GOT3 (cell line): Measurements from ENCODE around the gene BBX.
"Not testable (repeated sequence)": the region's sequence is repeated elsewhere in the genome, so short reads cannot be mapped to it uniquely, and the experiment has no call there.

Source experiments
- DNase-seq: peaks from one replicate; lab custom pipeline; 2025; ENCODE audit warnings: mixed read lengths; lab: John Stamatoyannopoulos, UW

The BBX gene

DNA sequence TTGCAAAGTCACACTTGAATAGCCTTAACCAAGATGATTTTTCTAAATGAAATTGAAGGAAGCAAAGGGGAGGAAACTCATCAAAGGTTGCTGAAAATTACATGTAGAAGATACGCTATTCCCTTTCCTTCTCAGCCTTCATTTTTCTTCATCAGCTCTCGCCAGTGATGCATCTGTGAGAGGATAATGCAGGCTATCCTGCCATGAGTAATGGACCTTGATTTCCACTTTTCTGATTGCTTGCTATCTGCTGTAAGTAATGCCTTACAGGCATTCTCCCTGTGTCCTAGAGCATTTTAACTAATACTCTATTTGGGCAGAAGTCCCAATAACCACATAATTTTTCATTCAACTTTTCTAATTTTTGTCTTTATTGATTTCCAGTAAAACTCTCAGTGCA lies 162.6 kb downstream of the BBX start:
- DNase-seq: no peak

DNA sequence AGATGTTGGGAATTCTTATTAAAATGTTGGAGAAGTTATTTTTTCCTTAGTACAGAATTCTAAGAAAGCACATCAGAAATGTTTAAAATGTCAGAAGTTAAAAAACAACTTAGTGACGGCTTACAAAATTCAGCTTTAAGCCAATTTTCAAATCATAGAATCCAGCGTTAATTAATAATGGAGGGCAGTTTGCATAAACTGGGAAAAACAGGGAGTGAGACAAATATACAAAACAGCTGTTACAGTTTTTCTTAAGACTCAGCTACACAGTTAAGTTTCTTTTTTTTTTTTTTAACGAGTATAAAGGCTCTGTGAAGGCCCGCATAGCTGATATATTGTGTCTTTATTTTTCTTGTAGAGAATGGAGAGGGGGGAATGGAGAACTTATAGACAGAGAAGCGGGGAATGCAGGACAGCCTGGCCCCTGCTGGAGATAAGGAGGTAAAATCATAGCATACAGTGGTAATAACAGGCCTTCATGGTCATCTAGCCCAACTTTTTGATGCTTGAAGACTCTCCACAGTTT lies 164.4 kb downstream of the BBX start:
- DNase-seq: no peak

DNA sequence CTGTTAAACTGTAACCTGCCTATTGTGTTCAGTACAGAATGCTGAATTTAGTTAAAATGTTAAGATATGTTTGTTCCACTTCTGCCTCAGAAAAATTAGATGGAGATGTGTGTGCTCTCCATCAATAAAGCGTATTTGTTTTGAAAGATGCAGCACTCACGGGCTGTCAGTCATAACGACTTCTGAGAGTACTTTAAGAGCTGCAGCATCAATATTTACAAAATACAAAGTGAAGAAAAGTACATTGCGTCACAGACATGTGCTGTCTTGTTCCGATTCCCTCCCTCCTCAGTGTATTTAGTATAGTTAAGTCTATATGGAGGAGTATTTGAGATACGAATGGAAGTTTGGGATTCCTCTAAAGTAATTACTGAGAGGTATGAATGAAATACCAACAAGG lies 166.6 kb downstream of the BBX start:
- DNase-seq: no peak

DNA sequence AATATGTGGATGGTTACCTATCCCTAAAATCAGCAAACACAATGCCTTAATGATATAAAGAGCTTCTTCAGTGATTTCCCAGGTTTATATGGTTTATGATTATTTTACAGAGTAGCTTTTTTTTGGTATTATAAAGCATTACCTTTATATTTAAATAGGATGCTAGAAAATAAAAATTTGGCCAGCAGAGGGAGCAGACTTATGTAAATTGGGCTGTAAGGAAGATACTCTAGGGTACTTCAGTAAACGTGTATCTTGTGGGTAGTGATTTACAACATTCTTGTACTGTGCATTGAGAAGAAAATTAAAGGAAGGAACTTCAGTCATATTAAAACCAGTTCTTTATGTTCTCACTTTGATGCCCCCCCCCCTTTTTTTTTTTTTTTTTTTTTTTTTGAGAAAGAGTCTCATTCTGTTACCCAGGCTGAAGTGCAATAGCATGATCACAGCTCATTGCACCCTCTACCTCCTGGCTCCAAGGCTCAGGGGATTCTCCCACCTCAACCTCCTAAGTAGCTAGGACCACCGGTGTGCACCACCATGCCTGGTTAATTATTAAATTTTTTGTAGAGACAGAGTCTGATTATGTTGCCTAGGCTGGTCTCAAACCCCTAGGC lies 167.9 kb downstream of the BBX start:
- no peak for DNase-seq

DNA sequence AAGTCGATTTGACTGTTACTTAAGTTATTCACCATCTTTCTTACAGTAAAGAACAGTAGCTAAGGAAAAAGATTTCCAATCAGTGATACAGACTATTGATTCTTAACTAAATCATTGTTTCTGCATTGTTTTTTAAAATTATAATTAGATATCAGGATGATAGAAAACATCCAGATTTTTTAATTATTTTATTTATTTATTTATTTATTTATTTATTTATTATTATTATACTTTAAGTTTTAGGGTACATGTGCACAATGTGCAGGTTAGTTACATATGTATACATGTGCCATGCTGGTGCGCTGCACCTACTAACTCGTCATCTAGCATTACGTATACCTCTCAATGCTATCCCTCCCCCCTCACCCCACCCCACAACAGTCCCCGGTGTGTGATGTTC lies 169.2 kb downstream of the BBX start:
- DNase-seq: not testable (repeated sequence)

DNA sequence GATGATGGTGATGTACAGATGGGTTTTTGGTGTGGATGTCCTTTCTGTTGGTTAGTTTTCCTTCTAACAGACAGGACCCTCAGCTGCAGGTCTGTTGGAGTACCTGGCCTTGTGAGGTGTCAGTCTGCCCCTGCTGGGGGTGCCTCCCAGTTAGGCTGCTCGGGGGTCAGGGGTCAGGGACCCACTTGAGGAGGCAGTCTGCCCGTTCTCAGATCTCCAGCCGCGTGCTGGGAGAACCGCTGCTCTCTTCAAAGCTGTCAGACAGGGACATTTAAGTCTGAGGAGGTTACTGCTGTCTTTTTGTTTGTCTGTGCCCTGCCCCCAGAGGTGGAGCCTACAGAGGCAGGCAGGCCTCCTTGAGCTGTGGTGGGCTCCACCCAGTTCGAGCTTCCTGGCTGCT lies 174.6 kb downstream of the BBX start:
- not testable (repeated sequence) for DNase-seq

DNA sequence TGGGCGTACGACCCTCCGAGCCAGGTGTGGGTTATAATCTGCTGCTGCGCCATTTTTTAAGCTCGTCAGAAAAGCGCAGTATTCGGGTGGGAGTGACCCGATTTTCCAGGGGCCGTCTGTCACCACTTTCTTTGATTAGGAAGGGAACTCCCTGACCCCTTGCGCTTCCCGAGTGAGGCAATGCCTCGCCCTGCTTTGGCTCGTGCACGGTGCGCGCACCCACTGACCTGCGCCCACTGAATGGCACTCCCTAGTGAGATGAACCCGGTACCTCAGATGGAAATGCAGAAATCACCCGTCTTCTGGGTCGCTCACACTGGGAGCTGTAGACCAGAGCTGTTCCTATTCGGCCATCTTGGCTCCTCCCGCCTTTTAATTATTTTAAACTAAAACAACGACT lies 175.1 kb downstream of the BBX start:
- not testable (repeated sequence) for DNase-seq

DNA sequence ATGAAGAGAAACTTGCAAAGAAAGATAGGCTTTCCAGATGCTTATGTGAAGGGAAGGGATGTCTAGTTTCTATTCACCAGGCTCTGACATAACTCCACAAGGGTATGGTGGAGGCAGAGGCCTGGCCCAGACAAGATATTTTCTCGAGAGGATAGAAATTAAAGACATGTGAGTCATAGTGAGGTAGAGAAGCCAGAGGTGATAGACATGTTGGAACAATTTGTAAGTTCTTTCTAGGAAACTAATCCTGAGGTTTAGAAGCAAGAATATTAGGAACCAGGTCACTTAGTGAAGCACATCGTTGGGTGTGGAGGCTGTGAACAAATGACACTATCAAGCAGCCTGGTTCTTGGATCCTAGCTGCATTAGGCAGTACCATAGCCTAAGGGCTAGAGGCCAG lies 176.9 kb downstream of the BBX start:
- DNase-seq: no peak

DNA sequence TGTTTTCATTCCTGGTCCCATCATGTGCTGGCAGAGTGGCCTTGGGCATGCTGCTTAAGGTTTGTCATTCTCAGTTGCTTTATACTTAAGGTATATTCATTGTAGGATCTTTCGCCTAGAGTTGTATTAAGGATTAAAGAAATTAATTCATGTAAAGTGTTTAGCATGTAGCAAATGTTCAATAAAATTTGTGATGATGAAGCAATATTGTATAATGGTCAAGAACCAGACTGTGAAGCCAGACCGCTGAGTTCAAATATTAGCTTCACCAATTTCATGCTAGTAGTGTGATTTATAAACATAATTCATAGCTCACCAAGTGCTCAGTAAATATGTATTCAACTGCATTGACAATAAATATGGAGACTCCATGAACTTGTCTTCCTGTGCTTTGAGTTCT lies 178.5 kb downstream of the BBX start:
- no peak for DNase-seq

DNA sequence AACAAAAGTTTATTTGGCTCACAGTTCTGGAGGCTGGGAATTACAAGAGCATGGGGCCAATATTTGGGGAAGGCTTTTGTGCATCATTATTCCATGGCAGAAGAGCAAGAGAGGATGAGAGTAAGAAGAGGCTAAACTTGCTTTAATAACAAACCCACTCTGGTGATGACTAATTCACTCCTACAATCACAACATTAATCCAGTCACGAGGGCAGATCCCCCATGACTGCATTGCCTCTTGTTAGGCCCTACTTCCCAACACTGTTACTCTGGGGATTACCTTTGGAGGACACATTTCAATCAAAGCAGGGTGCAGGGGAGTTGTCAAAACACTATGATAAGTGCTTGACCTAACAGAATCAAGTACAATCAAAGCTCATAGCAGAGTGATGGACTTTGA lies 181.7 kb downstream of the BBX start:
- DNase-seq: no peak

DNA sequence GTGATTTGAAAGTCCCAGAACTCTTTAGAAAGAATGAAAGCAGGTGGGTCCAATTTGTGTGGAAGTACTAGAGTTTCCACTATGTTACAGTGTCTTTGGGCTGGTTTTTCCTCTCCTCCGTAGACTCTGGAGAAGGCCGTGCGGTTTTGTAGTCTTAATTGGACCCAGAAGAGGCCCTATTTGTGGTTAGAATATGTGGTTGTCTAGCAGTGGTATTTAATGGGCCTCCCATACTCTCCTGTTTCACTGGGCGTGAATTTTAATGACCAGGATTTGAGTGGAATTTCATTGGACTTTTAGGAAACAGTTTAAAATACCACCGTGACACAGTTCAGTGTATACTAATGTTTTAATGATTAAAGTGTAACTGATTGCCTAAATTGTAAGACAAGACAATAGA lies 182.3 kb downstream of the BBX start:
- no peak for DNase-seq

DNA sequence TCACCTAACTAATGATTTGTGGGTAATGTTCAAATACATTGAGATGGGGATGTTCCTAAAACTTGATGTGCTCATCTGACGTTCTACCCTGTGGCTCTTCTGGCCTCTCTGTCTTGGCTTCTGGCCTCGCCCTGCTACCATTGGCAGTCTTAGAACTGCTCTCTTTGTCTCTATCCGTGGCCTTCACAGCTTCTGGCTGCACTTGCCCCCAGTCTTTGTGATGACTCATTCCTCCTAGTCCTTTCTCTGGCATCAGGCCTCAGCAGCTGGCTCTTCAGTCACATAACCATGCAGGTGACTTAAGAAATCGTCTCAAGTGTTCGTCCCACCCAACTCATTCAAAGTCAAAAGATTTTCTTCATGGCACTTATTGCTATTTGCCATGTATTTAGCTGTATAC lies 188.1 kb downstream of the BBX start:
- no peak for DNase-seq

DNA sequence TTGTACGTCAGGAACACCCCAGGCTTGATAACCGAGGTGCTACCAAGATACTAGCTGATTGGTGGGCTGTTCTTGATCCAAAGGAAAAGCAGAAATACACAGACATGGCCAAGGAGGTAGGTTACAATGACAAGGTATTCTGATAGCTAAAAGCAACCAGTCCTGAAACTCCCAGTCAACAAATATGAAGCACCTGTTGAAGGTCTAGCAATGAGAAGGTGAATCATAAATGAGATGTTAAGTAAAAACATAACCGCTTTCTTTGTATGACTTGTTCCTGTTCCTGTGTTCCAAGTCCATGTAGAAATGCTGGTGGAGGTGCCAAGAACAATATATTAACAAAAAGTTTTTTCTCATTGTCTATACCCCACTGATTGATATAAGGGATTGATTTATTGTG lies 194.0 kb downstream of the BBX start:
- DNase-seq: no peak

DNA sequence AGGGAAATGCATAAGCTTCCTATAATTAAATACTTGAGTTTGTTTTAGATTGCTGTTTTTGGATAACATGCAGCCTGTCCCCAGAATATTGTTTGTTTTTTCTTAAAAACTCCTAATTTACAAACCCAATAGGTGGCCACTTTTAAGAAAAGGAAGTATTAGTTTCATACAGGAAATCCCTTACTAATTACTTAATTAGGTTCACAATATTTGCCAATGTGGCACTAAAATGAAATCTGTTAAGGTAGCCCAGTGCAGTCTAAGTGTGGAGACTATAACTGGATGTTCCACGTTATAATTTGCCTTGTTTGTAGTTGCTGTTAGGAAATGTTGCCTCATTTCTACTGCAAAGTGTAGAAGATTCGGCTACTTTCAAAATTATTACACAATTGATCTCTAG lies 195.8 kb downstream of the BBX start:
- DNase-seq: no peak

DNA sequence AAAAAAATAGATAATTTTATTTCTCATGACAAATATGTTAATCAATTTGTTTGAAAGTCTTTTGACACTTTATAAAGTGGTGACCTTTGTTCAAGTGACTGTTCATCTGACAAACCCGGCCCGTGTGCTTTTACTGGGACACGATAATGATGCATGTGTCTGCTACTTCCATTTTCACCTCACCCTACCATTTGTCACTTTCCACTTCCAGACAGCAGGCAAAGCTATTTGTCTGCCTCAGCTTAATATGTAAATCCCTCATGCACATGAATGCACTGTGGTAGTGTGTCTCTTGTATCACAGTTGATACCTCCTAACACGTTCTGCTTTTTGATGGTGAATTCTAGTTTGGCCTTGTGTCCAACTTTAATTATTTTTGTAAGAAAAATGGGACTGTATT lies 204.3 kb downstream of the BBX start:
- no peak for DNase-seq

DNA sequence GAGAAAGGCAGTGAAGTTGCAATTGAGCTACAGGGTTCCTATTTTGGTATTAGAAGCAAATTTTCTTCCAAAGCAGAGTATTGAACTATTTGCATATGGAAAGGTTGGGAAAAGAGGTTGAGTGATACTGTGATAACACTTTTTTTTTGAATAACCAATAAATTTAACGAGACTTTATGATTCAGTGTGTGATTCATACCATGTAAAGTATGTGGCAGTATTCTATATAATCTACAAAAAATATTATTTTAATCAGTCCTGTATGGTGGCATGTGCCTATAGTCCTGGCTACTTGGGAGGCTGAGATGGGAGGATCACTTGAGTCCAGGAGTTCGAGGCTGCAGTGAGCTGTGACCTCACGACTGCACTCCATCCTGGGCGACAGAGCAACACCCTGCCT lies 206.9 kb downstream of the BBX start:
- DNase-seq: no peak

DNA sequence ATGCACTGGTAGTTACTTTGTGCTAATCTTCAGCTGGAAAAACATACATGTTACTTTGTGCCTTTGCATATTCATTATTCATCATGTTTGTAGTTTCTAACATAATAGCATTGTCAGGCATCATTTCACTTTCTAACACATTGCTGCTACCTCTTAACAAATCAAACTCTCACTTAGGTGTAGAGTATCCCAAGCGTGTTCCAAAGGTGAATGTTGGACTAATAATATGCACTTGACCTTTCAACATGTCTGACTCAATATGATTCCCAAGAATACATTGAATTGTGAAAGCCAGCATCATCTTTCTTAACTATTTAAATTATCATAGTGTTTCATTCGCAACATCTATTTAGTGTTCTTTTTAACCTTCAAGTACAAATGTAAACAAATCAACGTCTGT lies 211.6 kb downstream of the BBX start:
- DNase-seq: no peak

DNA sequence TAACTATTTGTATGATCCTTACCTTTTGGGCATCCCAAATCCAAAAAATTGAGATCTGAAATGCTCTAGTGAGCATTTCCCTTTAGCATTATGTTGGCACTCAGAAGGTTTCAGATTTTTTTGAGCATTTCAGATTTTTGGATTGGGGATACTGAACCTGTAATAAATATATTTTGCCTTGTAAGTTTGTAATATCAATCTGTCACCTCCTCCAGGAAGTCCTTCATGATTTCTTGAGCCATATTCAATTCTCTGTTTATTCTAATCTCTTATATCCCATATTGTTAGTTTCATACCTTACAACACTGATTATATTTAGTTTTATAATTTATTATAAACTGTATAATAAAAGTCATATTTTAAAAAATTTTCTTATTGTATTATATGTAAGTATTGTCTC lies 215.2 kb downstream of the BBX start:
- no peak for DNase-seq

DNA sequence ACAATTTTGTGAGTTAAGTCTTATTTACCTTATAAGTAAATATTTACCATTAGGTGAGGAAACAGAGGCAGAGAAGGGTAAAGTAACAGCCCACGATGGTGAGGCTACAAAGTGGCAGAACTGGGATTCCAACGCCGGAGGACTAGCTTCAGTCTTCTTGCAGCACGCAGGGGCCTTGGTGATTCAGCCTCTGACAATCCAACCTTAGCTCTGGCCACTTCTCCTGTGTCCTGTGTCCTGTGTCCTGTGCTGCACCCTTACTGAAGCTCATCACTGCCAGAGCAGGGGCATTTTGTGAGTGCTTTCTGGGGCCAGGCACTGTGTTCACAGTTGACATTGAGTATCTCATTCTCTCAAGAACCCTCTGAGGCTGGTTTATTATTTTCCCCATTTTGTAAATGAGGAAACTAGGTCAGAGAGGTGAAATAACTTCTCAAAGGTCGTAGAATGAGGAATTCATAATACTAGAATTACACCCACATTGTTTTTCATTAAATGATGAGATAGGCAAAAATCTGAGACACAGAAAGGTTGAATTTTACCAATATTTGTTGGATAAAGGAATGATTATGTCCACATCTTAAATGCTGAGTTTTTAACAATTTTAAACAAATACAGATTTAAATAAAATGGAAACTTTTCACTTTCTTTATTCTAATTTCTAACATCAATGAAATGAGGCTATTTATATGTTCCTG lies 215.9 kb downstream of the BBX start:
- no peak for DNase-seq

DNA sequence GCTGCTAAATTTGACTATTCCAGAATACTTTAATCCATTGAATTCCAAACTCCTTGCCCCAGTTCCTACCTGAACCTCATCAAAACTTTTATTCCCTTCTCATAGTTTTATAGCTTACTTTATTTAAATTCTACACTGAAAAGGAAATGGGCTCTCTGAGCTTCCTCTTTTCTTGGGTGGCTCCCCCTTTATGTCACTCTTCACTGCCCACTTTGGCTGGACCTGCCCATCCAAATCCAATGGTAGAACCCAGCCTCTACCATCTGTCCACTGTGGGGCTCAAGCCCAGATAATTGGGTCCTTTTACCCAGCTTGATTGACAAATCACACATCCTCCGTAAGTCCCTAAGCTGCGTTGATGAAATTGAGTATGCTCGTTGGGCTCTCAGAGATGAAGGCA lies 216.5 kb downstream of the BBX start:
- no peak for DNase-seq

DNA sequence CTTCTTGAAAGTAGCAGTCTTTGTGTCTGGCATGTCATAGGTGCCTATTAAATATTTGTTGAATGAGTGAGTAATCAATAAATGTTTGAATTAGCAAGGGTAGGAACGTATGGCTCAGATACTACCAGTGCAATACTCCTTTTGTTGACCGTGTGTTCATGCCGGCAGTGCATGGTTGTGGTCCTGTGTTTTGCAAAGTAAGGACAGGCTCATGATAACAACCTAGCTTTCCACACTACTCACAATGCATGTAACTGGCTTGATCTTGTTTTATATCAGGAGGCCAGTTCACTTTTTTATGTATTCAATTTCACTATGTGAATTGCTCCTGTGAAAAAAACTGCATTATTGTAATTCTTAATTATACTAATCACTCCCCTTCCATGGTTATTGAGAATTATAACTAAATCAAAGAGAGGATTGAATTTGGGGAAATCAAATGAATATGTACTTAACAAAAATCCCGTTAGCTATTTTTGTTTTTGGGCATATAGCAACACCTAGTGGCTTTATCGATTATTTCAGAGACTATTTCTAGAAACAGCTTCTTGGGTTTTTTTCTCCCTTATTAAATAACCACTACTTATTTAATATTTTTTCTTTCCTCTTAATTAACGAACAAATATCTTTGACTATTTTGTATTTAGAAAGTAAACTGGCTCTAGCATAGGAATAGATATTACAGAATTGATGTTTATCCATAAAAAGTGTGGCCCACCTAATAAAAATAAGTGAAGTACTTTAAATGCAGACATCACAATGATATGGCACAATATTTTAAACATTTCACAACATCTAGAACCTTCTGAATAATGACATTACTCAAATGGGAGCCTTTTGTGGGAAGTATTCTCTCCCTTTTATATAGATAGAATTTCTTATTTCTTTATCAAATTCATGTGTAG lies 218.5 kb downstream of the BBX start:
- no peak for DNase-seq

DNA sequence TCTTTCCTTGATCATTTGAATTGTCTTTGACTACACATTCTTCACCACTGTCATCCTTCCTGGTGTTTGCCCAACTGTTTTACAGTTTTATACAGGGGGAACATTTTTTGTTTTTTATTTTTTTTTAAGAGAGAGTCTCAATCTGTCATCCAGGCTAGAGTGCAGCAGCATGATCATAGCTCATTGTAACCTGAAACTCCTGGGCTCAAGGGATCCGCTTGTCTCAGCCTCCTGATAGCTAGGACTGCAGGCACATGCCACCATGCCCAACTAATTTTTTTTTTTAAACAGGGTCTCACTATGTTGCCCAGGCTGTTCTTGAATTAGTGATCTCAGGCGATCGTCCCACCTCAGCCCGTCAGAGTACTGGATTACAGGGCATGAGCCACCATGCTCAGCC lies 222.6 kb downstream of the BBX start:
- no peak for DNase-seq
